Astrocyte (in vitro differentiated cells and primary cell): ENCODE data around the gene GBX1.

Experiments used
- EZH2 ChIP-seq: IDR thresholded peaks from 2 replicates; pipeline ENCODE4 v1.6.1; 2012; ENCODE audit warnings: mild to moderate bottlenecking, low read length, inconsistent platforms; ENCODE audit not compliant: insufficient read depth
- TF ChIP-seq, protein P1 (sequence below): IDR thresholded peaks from 2 replicates; pipeline ENCODE4 v1.5.1; 2011; ENCODE audit warnings: low read depth, mild to moderate bottlenecking, inconsistent platforms, low read length, moderate library complexity; ENCODE audit not compliant: insufficient read depth

DNA sequence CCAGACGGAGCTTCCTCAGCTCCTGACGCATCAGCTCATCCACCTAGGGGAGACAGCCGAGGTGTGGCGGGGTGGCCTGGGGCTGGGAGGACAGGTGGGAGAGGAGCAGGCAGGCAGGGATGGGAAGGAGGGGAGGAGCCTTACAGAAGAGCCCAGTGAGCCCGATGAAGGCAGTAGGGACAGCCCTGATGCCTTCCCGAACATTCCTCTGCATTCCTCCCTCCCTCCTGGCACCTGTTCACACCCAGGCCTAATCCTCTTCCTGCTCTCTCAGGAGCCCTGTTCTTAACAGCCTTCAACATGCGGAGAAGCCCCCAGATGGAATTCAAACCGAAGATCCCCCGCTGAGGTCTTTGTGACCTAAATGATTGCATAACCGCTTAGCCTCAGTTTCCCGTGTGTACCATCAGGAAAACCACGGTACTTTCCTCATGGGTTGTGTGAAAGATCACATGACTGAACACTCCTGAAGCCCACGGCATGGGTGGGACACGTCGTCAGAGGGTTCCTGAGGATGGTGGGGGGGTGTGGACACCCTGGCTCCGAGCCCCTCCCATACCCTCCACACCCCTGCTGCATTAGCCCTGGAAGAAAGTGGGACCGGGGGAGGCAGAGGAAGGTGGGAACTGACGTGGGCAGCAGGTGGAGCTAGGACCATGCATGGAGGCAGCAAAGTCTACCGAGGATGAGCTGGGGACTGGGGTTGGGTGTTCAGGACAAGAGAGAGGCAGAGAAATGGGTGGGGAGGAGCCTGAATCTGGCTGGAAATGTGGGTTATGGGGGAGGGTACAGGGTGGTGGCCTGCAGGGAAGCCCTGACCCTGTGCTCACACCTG lies 28.3 kb upstream of the GBX1 start:
- TF ChIP-seq, protein P1, sequence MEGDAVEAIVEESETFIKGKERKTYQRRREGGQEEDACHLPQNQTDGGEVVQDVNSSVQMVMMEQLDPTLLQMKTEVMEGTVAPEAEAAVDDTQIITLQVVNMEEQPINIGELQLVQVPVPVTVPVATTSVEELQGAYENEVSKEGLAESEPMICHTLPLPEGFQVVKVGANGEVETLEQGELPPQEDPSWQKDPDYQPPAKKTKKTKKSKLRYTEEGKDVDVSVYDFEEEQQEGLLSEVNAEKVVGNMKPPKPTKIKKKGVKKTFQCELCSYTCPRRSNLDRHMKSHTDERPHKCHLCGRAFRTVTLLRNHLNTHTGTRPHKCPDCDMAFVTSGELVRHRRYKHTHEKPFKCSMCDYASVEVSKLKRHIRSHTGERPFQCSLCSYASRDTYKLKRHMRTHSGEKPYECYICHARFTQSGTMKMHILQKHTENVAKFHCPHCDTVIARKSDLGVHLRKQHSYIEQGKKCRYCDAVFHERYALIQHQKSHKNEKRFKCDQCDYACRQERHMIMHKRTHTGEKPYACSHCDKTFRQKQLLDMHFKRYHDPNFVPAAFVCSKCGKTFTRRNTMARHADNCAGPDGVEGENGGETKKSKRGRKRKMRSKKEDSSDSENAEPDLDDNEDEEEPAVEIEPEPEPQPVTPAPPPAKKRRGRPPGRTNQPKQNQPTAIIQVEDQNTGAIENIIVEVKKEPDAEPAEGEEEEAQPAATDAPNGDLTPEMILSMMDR: no peak
- TF ChIP-seq EZH2: no peak
